Fibroblast of the conjunctiva (primary cell): Measurements from ENCODE around the gene TECTA.
"Not testable (repeated sequence)": the region's sequence is repeated elsewhere in the genome, so short reads cannot be mapped to it uniquely, and the experiment has no call there.

ENCODE experiments used
- DNase-seq: peaks from one replicate; pipeline ENCODE4 v3.0.0-alpha.2; 2010; ENCODE audit warnings: low read depth

Gene TECTA

DNA sequence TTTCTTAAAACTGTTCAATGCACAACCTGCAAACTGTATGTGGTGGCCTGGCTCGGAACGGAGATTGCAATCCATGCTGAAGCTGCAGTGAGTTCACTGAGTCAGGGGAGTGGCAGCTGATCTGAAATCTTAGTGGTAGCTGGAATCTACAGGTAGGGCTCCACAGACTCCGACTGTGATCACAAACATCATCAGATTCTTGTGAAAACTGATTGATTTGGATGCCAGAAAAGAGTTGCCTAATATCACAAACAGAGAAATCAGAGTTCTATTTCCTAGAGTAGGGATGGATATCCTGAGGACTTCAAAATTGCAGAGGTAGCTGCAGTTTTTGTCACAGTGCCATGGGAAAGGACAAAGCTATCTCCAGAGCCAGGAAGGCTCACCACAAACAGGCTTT lies 134.0 kb downstream of the TECTA start:
- no peak for DNase-seq

DNA sequence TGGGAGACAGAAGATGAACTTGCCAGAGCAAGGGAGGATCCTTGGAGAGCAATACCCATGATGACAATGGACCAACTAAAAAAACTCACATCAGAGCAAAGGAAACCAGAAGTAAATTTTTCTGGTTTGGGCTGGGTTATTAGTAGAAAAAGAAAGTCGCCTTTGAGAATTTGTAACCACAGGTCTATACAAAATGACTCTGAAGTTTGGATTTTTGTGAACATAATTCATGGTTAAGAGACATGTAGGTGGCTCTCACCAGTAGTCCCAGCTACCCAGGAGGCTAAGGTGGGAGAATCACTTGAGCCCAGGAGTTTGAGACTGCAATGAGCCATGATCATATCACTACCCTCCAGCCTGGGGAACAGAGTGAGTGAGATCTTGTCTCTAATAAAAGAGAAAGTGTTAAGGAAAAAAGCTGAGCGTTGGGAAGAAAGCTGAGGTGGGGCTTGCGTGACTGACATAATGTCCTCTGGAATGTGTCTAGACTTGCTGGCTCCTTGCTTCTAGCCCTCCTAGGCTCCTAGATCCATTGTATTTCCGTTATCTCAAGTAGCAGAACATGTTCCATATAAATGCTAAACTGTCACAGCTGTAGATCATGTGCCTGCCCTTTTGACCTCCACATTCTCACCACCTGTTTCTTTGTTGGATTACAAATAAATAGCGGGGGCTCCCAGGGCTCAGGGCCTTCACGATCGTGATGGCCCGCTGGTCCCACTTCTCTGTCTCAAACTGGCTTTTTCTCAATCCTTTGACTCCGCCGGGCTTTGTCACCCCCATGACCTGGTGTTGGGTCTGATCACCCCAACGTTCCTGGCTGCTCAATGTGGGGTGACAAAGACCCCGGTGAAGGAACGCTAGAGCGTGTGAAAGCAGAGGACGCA lies 135.3 kb downstream of the TECTA start:
- DNase-seq, result no peak

GRCh38 chr11:121237247-121237646 lies 136.2 kb downstream of the TECTA start:
- DNase-seq, result not testable (repeated sequence)

DNA sequence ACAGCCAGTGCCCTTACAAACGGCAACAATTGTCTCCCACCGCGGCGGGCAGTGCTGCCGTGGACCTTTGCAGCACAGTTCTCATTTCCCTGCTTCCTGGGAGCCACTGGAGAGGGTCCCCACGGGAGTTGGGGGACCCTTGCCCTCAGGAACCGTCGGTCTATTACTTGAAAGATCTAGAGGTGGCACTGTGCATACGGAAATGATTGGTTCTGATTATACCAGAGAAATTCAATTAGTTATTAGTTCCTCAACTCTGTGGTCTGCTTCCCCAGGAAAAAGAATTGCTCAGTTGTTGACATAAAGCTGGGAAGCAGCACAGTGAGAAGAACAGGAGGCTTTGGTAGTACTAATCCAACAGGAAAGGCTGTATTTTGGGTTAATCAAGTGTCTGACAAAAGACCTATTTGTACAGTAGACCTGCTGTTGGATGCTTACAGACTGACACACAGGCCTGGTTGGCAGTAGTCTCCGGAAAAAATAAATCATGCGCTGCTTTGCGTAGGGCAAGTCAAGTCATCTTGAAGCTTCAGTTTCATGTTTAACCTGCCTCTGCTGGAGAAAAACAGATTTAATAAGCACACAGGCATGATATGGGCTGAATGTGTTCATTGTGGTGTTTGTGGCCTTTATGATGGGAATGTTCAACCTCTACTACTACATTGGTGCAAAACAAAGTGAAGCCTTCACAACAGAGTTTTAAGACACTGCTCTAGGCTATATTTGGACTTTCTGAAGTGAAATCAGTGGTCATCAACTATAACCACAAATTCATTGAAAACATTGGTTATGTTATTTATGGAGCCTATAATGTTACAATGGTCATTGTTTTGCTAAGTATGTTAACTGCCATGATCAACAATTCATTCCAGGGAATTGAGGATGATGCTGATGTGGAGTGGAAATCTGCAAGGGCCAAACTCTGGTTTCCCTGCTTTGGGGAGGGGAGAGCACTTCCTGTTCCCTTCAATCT lies 136.9 kb downstream of the TECTA start:
- DNase-seq, result no peak

DNA sequence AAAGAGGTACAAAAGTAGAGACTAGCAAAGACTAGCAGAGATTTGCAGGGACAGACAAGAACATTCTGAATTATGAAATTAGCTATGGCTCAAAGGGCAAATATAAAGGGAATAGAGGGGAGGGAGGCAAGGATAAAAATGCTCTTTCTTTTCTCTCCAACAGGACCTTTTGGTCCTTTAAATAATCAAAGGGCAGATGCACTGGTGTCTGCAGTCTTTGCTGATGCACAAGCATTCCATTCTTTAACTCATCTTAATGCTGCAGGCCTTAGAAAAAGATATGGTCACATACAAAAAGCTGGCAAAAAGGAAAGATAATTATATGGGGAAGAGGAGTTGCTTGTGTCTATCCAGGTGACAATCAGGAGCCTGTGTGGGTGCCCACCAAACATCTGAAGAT lies 137.9 kb downstream of the TECTA start:
- no peak for DNase-seq

DNA sequence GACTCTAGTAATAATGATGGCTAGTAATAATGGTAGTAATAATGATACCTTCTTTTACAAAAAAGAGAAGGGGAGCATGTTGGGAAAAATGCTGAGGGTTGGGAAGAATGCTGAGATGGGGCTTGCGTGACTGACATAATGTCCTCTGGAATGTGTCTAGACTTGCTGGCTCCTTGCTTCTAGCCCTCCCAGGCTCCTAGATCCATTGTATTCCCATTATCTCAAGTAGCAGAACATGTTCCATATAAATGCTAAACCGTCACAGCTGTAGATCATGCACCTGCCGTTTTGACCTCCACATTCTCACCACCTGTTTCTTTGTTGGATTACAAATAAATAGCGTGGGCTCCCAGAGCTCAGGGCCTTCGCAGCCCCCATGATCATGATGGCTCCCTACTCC lies 139.0 kb downstream of the TECTA start:
- not testable (repeated sequence) for DNase-seq

DNA sequence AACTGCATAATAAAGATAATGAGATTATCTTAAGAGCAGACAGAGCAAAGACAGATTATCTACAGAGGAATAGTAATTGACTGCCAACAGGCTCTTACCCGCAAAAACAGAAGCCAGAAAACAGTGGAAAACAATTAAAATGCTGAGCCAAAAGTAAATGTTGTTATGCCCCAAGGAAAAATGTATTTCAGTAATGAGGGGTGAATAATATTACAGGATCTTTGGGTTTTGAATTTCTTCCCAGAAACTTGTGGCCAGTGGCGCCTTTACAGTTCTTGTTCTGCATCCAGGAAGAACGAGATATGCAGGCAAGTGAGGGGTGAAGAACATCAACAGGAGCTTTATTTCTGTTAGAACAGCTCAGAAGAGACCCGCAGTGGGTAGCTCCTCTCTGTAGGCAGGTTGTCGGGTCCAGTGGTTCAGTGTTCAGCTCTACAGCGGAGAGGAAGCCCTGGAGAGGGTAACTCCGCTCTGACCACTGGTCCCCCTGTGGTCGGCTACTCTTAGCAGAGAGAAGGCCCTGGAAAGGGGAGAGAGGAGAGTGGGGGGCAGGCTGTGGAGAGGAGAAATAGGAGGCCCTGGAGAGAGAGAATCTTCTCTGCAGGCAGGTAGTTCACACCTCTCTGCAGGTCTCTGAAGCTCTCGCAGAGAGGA lies 139.7 kb downstream of the TECTA start:
- no peak for DNase-seq
